GM06990 (cell line): Measurements from ENCODE around the gene RPTOR.

ENCODE experiments used
- DNase-seq: peaks from one replicate; pipeline ENCODE4 v3.0.0-alpha.2; 2011; ENCODE audit not compliant: insufficient read length; ENCODE audit errors: extremely low read depth
- H3K27me3 ChIP-seq: replicated peaks from 2 replicates; pipeline ENCODE4 v1.6.0; 2011; ENCODE audit warnings: low read length; ENCODE audit not compliant: control insufficient read depth, insufficient read depth
- H3K36me3 ChIP-seq: 2 replicates; pipeline ENCODE4 v1.5.1; 2011; ENCODE audit warnings: low read length; ENCODE audit not compliant: control insufficient read depth, insufficient read depth
- H3K4me3 ChIP-seq: replicated peaks from 2 replicates; pipeline ENCODE4 v1.5.1; 2011; ENCODE audit warnings: low read depth, mild to moderate bottlenecking, control low read depth, low read length
- TF ChIP-seq, protein P1 (sequence below): IDR thresholded peaks from 2 replicates; pipeline ENCODE4 v1.5.1; 2011; ENCODE audit warnings: low read length, control low read depth, mild to moderate bottlenecking, inconsistent platforms; ENCODE audit not compliant: insufficient read depth, poor library complexity, severe bottlenecking

Gene RPTOR

DNA sequence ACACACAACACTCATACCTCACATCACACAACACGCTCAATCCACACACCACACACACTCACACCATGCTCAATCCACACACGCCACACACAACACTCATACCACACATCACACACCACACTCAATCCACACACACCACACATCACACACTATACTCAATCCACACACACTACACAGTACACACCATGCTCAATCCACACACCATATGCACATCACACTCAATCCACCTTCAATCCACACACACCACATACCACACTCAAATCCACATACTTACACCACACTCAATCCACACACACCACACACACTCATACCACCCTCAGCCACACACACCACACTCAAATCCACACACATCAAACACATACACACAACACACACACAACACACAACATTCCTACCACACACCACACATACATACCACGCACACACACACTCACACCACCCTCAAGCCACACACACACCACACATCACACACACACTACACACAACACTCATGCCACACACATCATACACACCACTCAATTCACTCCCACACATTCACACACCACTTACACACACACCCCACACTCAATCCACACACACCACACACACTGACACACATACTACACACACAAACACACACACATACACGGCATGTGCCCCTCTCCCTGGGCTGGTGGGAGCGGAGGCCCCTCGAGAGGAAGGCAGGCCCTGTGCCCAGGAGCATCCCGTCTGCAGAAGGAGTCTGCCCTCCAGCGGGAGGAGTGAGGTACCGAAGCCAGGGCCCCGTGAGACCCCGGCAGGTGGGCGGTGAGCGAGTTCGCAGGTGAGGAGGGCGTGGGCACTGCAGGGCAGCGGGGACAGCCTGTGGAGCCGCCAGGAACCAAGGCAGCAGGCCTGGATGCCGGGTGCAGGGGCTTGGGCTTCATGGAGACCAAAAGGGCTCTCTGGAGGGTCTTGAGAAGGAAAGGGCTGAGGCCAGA lies 33.1 kb upstream of the RPTOR start:
- Histone ChIP-seq H3K4me3 (no peak overlapping the region), H3K36me3 (no peaks in the 10 kb centered on the region), H3K27me3 (peaks cover 1% of the 10 kb centered on the region; the same call in 1 of the 2 replicates)
- TF ChIP-seq, protein P1, sequence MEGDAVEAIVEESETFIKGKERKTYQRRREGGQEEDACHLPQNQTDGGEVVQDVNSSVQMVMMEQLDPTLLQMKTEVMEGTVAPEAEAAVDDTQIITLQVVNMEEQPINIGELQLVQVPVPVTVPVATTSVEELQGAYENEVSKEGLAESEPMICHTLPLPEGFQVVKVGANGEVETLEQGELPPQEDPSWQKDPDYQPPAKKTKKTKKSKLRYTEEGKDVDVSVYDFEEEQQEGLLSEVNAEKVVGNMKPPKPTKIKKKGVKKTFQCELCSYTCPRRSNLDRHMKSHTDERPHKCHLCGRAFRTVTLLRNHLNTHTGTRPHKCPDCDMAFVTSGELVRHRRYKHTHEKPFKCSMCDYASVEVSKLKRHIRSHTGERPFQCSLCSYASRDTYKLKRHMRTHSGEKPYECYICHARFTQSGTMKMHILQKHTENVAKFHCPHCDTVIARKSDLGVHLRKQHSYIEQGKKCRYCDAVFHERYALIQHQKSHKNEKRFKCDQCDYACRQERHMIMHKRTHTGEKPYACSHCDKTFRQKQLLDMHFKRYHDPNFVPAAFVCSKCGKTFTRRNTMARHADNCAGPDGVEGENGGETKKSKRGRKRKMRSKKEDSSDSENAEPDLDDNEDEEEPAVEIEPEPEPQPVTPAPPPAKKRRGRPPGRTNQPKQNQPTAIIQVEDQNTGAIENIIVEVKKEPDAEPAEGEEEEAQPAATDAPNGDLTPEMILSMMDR: no peak
- no peak for DNase-seq

DNA sequence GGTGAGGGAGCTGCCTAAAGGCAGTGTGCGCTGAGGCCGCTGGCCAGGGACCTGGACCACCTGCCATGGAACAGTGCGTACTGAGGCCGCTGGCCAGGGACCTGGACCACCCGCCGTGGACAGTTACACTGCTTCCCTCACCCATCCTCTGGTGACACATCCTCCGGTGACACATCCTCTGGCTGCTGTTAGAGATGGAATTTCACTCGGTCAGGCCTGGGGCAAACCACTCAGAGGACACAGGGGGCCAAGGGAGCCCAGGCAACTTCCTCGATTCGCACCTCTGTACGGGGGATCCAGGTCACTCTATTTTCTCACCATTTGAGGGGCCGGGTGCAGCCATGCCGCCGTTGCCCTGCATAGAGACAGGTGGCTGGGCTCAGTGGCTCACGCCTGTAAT lies 32.4 kb upstream of the RPTOR start:
- DNase-seq: no peak
- Histone ChIP-seq H3K36me3 (no peaks in the 10 kb centered on the region), H3K4me3 (no peak overlapping the region), H3K27me3 (peaks cover 1% of the 10 kb centered on the region; the same call in 1 of the 2 replicates)
- TF ChIP-seq, protein P1: no peak

DNA sequence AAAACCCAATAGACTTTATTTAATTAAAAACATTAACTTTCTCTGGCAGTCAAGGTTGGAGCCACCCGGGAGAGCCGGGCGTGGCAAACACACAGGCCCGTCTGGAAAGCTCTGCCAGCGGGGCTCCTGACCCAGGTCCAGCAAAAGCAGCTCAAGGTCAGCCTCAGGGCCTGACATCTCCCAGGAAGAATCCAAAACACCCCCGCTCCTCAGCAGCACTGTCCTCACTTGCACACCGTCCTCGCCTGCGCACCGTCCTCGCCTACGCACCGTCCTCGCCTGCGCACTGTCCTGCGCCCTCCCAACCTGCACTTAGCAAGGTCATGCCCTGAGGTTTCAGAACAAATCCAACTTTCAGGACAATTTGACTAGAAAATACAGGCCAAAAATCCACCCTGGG lies 31.4 kb upstream of the RPTOR start:
- Histone ChIP-seq H3K27me3 (peaks cover 1% of the 10 kb centered on the region; the same call in 1 of the 2 replicates), H3K36me3 (no peaks in the 10 kb centered on the region), H3K4me3 (no peak overlapping the region)
- DNase-seq: no peak
- TF ChIP-seq, protein P1: no peak

DNA sequence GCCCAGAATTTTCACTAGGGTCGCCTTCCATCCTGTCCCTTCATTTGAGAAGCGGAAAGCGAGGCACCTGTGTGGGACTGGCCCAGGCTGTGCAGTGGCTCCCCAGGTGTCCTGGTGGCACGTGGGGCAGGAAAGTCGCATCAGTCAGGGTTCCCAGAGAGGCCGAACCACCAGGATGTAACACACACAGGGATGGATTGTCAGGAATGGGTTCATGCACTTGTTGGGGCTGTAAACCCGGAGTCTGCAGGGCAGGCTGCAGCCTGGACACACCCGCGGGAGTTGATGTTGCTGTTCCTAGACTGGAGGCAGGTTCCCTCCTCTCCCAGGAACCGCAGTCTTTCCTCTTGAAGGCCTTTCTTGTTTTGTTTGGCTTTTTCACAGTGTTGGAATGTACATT lies 30.7 kb upstream of the RPTOR start:
- TF ChIP-seq, protein P1: no peak
- Histone ChIP-seq H3K36me3 (no peaks in the 10 kb centered on the region), H3K27me3 (peaks cover 1% of the 10 kb centered on the region; the same call in 1 of the 2 replicates), H3K4me3 (no peak overlapping the region)
- no peak for DNase-seq

DNA sequence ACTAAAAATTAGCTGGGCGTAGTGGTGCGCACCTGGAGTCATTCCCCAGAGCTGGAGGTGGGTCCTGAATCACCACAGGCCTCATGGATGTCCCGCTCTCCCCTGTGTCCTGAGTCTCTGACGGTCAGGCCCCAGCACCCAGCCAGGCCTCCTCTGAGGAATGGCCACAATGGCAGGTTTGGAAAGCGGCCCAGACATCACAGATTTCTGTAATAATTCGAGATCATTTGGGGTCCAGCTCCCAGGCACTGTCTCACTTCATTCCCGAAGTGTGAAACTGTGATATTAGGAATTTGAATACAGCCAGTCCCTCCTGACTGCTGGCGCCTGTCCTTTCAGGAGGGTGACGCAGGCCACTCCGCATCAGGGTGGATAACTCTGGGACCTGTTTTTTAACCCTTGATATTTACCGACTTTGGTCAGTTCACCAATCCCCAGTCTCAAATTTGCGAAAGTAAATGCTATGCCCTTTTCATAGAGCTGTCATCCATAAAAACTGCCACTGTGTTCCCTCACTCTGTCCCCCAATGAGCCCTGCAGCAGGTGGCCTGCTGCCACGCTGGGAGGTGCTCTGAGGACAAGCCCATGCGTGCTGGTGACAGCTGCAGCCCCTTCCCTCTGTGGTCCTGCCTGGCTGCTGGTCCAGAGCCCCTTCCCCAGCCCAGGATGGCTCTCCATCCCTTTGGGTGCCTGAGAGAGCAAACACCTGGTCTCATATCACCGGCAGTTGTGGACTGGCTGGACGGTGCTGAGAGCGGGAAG lies 28.3 kb upstream of the RPTOR start:
- TF ChIP-seq, protein P1: no peak
- Histone ChIP-seq H3K27me3 (peaks cover 2% of the 10 kb centered on the region), H3K4me3 (no peak overlapping the region), H3K36me3 (no peaks in the 10 kb centered on the region)
- no peak for DNase-seq
